ENCODE results near the gene DHRS7B. TPM values are rescaled to one million over a fixed set of nuclear protein-coding genes. Genes with fewer than 3 reads are reported as not detected.

The DHRS7B gene
- total and polyA plus RNA-seq, 9 donors: 17.4 to 33.7 (median 20.2) TPM

DNA sequence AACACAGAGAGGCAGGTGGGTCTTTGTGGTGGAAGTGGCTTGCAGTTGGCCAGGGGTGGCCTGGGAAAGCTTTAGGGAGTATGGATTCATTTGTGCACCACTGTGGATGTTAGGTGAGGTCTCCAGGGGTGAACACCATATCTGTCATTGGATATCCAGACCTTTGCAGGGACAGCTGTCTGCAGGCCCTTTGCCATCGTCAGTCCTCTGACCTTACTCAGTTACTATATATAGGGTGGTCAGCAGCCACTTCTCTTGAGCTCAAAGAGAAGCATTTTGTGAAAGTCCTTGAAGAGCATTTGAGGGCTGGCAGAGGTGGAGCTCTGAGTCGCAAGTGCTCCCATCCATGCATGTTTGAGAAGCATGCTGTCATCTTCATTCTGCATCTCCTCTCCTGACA lies 46.8 kb downstream of the DHRS7B start:
- WGBS (ENCODE audit: insufficient coverage): no CpG with 5 or more reads among the region's 2 CpGs
- Histone ChIP-seq H3K9me3 (replicated peaks; ENCODE audit: control insufficient read depth, low read depth, low read length) (no peaks in the 10 kb centered on the region), H3K27me3 (ENCODE audit: control insufficient read depth, insufficient read depth, low read length) (no peaks in the 10 kb centered on the region), H3K4me1 (ENCODE audit: control insufficient read depth, insufficient read depth, low read length) (peaks cover 51% of the 10 kb centered on the region), H3K27ac (ENCODE audit: low read length) (peak overlapping the region; percentile 65), H3K36me3 (ENCODE audit: control insufficient read depth, insufficient read depth, low read length) (peaks cover 31% of the 10 kb centered on the region), H3K4me3 (ENCODE audit: low read length) (no peak overlapping the region)
- peak; percentile 42 for DNase-seq

DNA sequence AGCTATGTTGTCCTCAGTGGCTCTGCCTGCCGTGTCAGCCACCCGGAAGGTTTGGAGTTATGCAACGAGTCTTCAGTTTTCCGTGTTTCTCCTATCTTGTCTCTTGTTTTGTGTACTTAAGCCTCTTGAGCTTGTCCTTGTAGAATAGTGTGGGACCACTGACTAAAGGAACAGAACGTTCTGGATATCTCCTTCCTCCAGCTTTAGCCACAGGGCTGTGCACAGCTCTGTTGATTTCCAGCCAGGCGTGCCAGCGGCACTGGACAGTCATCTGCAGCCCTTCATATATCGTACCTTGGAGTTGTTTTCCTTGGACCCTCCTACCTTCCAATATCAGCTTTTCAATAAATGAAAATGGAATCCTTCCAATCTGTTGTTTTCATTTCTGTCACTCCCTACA lies 47.4 kb downstream of the DHRS7B start:
- Histone ChIP-seq H3K36me3 (ENCODE audit: control insufficient read depth, insufficient read depth, low read length) (peaks cover 31% of the 10 kb centered on the region), H3K27me3 (ENCODE audit: control insufficient read depth, insufficient read depth, low read length) (no peaks in the 10 kb centered on the region), H3K4me1 (ENCODE audit: control insufficient read depth, insufficient read depth, low read length) (peaks cover 47% of the 10 kb centered on the region), H3K4me3 (ENCODE audit: low read length) (no peak overlapping the region), H3K27ac (ENCODE audit: low read length) (peak overlapping the region; percentile 52), H3K9me3 (replicated peaks; ENCODE audit: control insufficient read depth, low read depth, low read length) (no peaks in the 10 kb centered on the region)
- WGBS (ENCODE audit: insufficient coverage): 76% methylated on average over 4 of the region's 8 CpGs
- DNase-seq: no peak

- Histone ChIP-seq H3K4me3 (ENCODE audit: low read length) (no peak overlapping the region), H3K27ac (ENCODE audit: low read length) (peak overlapping the region; percentile 52), H3K27me3 (ENCODE audit: control insufficient read depth, insufficient read depth, low read length) (no peaks in the 10 kb centered on the region), H3K9me3 (replicated peaks; ENCODE audit: control insufficient read depth, low read depth, low read length) (no peaks in the 10 kb centered on the region), H3K36me3 (ENCODE audit: control insufficient read depth, insufficient read depth, low read length) (peaks cover 32% of the 10 kb centered on the region), H3K4me1 (ENCODE audit: control insufficient read depth, insufficient read depth, low read length) (peaks cover 42% of the 10 kb centered on the region)
- no peak for DNase-seq
- WGBS (ENCODE audit: insufficient coverage): 83% methylated on average over 2 of the region's 7 CpGs
These were observed 47.9 kb downstream of the DHRS7B start for GRCh38 chr17:21174713-21175112.

GRCh38 chr17:21176773-21177395 lies 50.1 kb downstream of the DHRS7B start:
- WGBS (ENCODE audit: insufficient coverage): 85% methylated on average over 9 of the region's 12 CpGs
- no peak overlapping the region for H3K4me3 ChIP-seq (ENCODE audit: low read length)
- H3K9me3 ChIP-seq (replicated peaks; ENCODE audit: control insufficient read depth, low read depth, low read length): no peaks in the 10 kb centered on the region
- H3K27ac ChIP-seq (ENCODE audit: low read length): no peak overlapping the region
- H3K4me1 ChIP-seq (ENCODE audit: control insufficient read depth, insufficient read depth, low read length): peaks cover 32% of the 10 kb centered on the region
- DNase-seq: no peak
- no peaks in the 10 kb centered on the region for H3K27me3 ChIP-seq (ENCODE audit: control insufficient read depth, insufficient read depth, low read length)
- H3K36me3 ChIP-seq (ENCODE audit: control insufficient read depth, insufficient read depth, low read length): peaks cover 29% of the 10 kb centered on the region

DNA sequence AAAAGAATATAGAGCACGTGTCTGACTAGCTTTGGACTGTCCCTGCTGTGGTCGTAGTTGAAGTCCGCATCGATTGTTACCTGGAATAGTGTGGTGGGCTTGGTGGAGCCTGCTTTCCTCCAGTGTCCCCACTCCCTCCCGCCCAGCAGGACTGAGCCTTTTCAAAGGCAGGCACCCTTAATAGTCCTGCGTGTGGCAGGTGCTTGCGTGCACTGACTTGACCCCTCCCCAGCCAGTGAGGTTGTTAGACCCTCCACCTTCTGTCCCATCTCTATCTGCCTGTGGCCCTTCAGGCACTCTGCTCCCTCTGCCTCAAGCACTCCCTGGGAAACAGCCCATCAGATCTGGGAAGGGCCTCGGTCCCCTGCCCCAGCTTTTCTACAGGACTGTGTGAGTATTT lies 50.6 kb downstream of the DHRS7B start:
- no peak for DNase-seq
- 100% methylated on average over 5 of the region's 8 CpGs for WGBS (ENCODE audit: insufficient coverage)
- no peaks in the 10 kb centered on the region for H3K27me3 ChIP-seq (ENCODE audit: control insufficient read depth, insufficient read depth, low read length)
- H3K9me3 ChIP-seq (replicated peaks; ENCODE audit: control insufficient read depth, low read depth, low read length): no peaks in the 10 kb centered on the region
- no peak overlapping the region for H3K27ac ChIP-seq (ENCODE audit: low read length)
- H3K4me3 ChIP-seq (ENCODE audit: low read length): no peak overlapping the region
- peaks cover 29% of the 10 kb centered on the region for H3K36me3 ChIP-seq (ENCODE audit: control insufficient read depth, insufficient read depth, low read length)
- H3K4me1 ChIP-seq (ENCODE audit: control insufficient read depth, insufficient read depth, low read length): peaks cover 29% of the 10 kb centered on the region

DNA sequence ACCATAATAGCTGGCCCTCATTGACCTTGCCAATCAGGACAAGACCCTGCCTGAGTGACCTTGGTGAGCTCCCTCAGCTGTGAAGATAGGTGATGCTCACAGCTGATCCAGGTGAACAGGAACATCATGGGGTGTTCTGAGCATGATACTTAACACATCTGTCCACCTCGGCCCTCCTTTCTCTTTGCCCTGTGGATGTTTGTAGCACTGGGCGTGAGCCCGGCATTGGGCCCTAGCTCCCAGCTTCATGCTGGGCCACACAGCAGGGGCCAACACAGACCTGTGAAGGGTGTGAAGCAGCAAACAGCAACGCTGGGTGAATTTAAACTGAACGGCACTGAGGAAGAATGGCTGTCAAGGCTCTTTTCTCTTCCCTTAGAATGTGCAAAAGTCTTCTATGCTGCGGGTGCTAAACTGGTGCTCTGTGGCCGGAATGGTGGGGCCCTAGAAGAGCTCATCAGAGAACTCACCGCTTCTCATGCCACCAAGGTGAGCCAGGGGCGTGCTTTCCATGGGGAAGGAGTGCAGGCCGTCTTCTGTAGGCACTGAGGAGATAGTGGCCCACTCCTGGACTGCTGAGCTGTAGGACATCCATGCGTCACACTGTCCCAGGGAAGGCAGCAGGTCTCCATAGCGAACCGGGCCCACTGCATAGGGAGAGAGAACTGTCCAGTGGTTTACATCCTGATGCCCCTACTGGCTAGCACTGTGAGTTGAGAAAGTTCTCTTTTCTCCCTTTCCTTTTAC lies 51.3 kb downstream of the DHRS7B start:
- peaks cover 22% of the 10 kb centered on the region for H3K4me1 ChIP-seq (ENCODE audit: control insufficient read depth, insufficient read depth, low read length)
- peaks cover 23% of the 10 kb centered on the region for H3K36me3 ChIP-seq (ENCODE audit: control insufficient read depth, insufficient read depth, low read length)
- 95% methylated on average over 9 of the region's 13 CpGs for WGBS (ENCODE audit: insufficient coverage)
- DNase-seq: no peak
- H3K27ac ChIP-seq (ENCODE audit: low read length): no peak overlapping the region
- H3K27me3 ChIP-seq (ENCODE audit: control insufficient read depth, insufficient read depth, low read length): no peaks in the 10 kb centered on the region
- no peak overlapping the region for H3K4me3 ChIP-seq (ENCODE audit: low read length)
- no peaks in the 10 kb centered on the region for H3K9me3 ChIP-seq (replicated peaks; ENCODE audit: control insufficient read depth, low read depth, low read length)

DNA sequence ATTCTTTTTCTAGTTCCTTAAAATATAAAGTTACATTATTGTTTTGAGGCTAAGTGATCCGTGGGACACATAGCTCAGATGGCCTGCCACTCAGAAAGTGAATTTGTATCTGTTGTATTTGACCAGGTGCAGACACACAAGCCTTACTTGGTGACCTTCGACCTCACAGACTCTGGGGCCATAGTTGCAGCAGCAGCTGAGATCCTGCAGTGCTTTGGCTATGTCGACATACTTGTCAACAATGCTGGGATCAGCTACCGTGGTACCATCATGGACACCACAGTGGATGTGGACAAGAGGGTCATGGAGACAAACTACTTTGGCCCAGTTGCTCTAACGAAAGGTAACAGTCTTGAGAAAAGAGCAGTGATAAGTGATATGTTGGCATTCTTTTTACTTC lies 56.7 kb downstream of the DHRS7B start:
- Histone ChIP-seq H3K4me3 (ENCODE audit: low read length) (no peak overlapping the region), H3K9me3 (replicated peaks; ENCODE audit: control insufficient read depth, low read depth, low read length) (no peaks in the 10 kb centered on the region), H3K27ac (ENCODE audit: low read length) (no peak overlapping the region), H3K4me1 (ENCODE audit: control insufficient read depth, insufficient read depth, low read length) (peaks cover 2% of the 10 kb centered on the region), H3K36me3 (ENCODE audit: control insufficient read depth, insufficient read depth, low read length) (peaks cover 21% of the 10 kb centered on the region), H3K27me3 (ENCODE audit: control insufficient read depth, insufficient read depth, low read length) (no peaks in the 10 kb centered on the region)
- DNase-seq: no peak
- 68% methylated on average over 4 of the region's 5 CpGs for WGBS (ENCODE audit: insufficient coverage)

DNA sequence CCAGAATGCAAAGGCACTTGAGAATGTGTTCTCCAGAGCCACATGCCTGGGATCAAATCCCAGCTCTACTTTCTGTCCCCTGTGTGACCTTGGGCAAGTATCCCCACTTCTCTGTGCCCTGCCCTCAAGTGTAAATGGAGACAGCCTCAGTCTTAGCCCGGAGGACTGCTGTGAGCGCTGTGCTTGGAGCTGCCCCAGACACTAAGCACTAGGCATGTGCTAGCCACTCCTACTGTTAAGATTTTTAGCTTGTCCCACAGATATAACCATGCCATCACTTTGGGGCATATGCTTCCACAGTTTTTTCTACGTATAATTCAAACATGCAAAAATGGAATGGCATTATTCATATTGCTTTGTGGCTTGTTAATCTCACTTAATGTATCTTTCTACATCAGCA lies 57.8 kb downstream of the DHRS7B start:
- Histone ChIP-seq H3K36me3 (ENCODE audit: control insufficient read depth, insufficient read depth, low read length) (peaks cover 32% of the 10 kb centered on the region), H3K4me1 (ENCODE audit: control insufficient read depth, insufficient read depth, low read length) (peaks cover 2% of the 10 kb centered on the region), H3K27me3 (ENCODE audit: control insufficient read depth, insufficient read depth, low read length) (no peaks in the 10 kb centered on the region), H3K9me3 (replicated peaks; ENCODE audit: control insufficient read depth, low read depth, low read length) (no peaks in the 10 kb centered on the region), H3K27ac (ENCODE audit: low read length) (no peak overlapping the region), H3K4me3 (ENCODE audit: low read length) (no peak overlapping the region)
- no peak for DNase-seq
- 80% methylated on average over 1 of the region's 3 CpGs for WGBS (ENCODE audit: insufficient coverage)

GRCh38 chr17:21185061-21185460 lies 58.3 kb downstream of the DHRS7B start:
- DNase-seq: no peak
- peaks cover 4% of the 10 kb centered on the region for H3K4me1 ChIP-seq (ENCODE audit: control insufficient read depth, insufficient read depth, low read length)
- no CpG with 5 or more reads among the region's 1 CpG for whole genome bisulfite sequencing (ENCODE audit: insufficient coverage)
- no peaks in the 10 kb centered on the region for H3K27me3 ChIP-seq (ENCODE audit: control insufficient read depth, insufficient read depth, low read length)
- no peaks in the 10 kb centered on the region for H3K9me3 ChIP-seq (replicated peaks; ENCODE audit: control insufficient read depth, low read depth, low read length)
- no peak overlapping the region for H3K4me3 ChIP-seq (ENCODE audit: low read length)
- peaks cover 29% of the 10 kb centered on the region for H3K36me3 ChIP-seq (ENCODE audit: control insufficient read depth, insufficient read depth, low read length)
- no peak overlapping the region for H3K27ac ChIP-seq (ENCODE audit: low read length)

- H3K27ac ChIP-seq (ENCODE audit: low read length): peak overlapping the region; percentile 51
These were observed 59.8 kb downstream of the DHRS7B start for GRCh38 chr17:21186399-21187187.

More at GRCh38 chr17:21186399-21187187, 59.8 kb downstream of the DHRS7B start:
- H3K4me1 ChIP-seq (ENCODE audit: control insufficient read depth, insufficient read depth, low read length): peaks cover 19% of the 10 kb centered on the region
- WGBS (ENCODE audit: insufficient coverage): 83% methylated on average over 3 of the region's 6 CpGs
- peak; percentile 32 for DNase-seq
- H3K27me3 ChIP-seq (ENCODE audit: control insufficient read depth, insufficient read depth, low read length): no peaks in the 10 kb centered on the region
- H3K36me3 ChIP-seq (ENCODE audit: control insufficient read depth, insufficient read depth, low read length): peaks cover 29% of the 10 kb centered on the region
- no peak overlapping the region for H3K4me3 ChIP-seq (ENCODE audit: low read length)
- no peaks in the 10 kb centered on the region for H3K9me3 ChIP-seq (replicated peaks; ENCODE audit: control insufficient read depth, low read depth, low read length)
